NOMO-1 (cell line): Measurements from ENCODE around the gene FAM72C.
"Not testable (repeated sequence)": the region's sequence is repeated elsewhere in the genome, so short reads cannot be mapped to it uniquely, and the experiment has no call there.

Experiments used
- DNase-seq, 2 experiments: peaks; one replicate each; lab custom pipeline; 2025; ENCODE audit not compliant: unreplicated experiment in 2 of 2; lab: John Stamatoyannopoulos, UW

The FAM72C gene

DNA sequence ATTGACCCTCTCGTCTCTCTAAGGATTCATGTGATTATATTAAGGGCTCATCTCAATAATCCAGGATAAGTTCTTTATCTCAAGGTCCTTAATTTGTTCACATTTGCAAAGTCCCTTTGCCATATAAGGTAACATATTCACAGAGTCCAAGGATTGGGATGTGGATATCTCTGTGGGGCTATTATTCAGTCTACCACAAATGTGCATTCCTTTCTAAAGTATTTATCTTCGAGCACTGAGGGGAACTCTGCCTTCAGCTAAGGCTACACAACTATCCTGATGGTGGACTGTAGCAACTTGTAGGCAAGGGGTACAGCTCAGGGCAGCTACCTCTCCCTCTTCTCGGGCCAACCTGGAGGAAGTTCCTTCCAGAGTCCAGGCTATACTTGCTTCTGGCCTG is 53.2 kb downstream of the FAM72C start:
- not testable (repeated sequence) for DNase-seq

DNA sequence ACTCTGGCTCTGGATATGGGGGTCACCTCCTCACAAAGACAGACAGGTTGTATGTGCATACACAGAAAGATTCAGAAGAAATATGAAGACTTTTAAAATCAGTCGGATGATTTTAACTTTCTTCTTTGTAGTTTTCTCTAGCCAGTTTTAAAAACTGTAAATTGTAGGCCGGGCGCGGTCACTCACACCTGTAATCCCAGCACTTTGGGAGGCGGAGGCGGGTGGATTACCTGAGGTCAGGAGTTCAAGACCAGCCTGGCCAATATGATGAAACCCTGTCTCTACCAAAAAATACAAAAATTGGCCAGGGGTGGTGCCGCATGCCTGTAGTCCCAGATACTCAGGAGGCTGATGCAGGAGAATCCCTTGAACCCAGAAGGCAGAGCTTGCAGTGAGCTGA is 58.1 kb downstream of the FAM72C start:
- DNase-seq = not testable (repeated sequence)
